Esophagus (tissue), 2 donors: ENCODE data around the gene ARL8A. TPM values are rescaled to one million over a fixed set of nuclear protein-coding genes. Genes with fewer than 3 reads are reported as not detected.
A peak's percentile ranks its signal among the peaks of the same experiment; 100 is the strongest.
"Not testable (repeated sequence)": the region's sequence is repeated elsewhere in the genome, so short reads cannot be mapped to it uniquely, and the experiment has no call there.

ENCODE experiments used
- H3K27ac ChIP-seq, 2 donors: one replicate each; pipeline ENCODE4 v1.5.1; 2013; ENCODE audit warnings: low read depth in 2 of 2, mild to moderate bottlenecking in 2 of 2, inconsistent platforms in 1 of 2, low read length in 1 of 2, moderate library complexity in 1 of 2
- H3K27me3 ChIP-seq, 2 donors: one replicate each; pipeline ENCODE4 v1.6.1; 2013; ENCODE audit warnings: low read length in 2 of 2, control low read depth in 1 of 2, mild to moderate bottlenecking in 1 of 2; ENCODE audit not compliant: insufficient read depth in 2 of 2, control insufficient read depth in 1 of 2
- H3K36me3 ChIP-seq, 2 donors: one replicate each; pipeline ENCODE4 v1.6.1; 2013; ENCODE audit warnings: low read length in 1 of 2; ENCODE audit not compliant: control insufficient read depth in 2 of 2, insufficient read depth in 2 of 2
- H3K4me1 ChIP-seq, 2 donors: one replicate each; pipeline ENCODE4 v1.6.1; 2013; ENCODE audit warnings: low read length in 1 of 2; ENCODE audit not compliant: control insufficient read depth in 2 of 2, insufficient read depth in 2 of 2
- H3K4me3 ChIP-seq, 2 donors: one replicate each; pipeline ENCODE4 v1.5.1; 2013; ENCODE audit warnings: low read length in 2 of 2, mild to moderate bottlenecking in 2 of 2, low read depth in 1 of 2, moderate library complexity in 1 of 2
- H3K9me3 ChIP-seq, 2 donors: one replicate each; pipeline ENCODE4 v1.6.1; 2013; ENCODE audit warnings: mild to moderate bottlenecking in 2 of 2, low read depth in 1 of 2, low read length in 1 of 2, moderate library complexity in 1 of 2; ENCODE audit not compliant: control insufficient read depth in 2 of 2, insufficient read depth in 1 of 2
- WGBS, 2 donors: extraction: QIAGEN DNeasy Blood & Tissue Kit; methylation state at CpG; one replicate each; pipeline ENCODE4 v1.1.7; 2013; 5-methylcytosine and 5-hydroxymethylcytosine counted together
- polyA plus RNA-seq, 2 donors: library from polyadenylated mRNA; stranded (reverse); fragments of 200-250 nt; gene quantifications; one replicate each; pipeline ENCODE4 v1.2.3, GENCODE V29; 2013
- donor health status: healthy with polysubstance abuse.
- donor health status: Bipolar disorder and iron deficiency.

The ARL8A gene
- polyA plus RNA-seq, 2 donors = 18.3 to 18.6 TPM

GRCh38 chr1:202143011-202143767 lies 1.3 kb downstream of the ARL8A start:
- Histone ChIP-seq H3K9me3 (no peaks in the 10 kb centered on the region), H3K4me1 (peaks cover 0 to 8% of the 10 kb centered on the region in 2 donors), H3K4me3 (peak overlapping the region; percentile 89 to 94), H3K27ac (peak overlapping the region; percentile 72 to 89), H3K36me3 (peaks cover 0 to 2% of the 10 kb centered on the region in 2 donors), H3K27me3 (no peaks in the 10 kb centered on the region)
- WGBS, 2 donors = 5 to 10% methylated on average over 17 of the region's 17 CpGs

GRCh38 chr1:202141468-202141867 lies 3.1 kb downstream of the ARL8A start:
- H3K27me3 ChIP-seq, H3K4me1 ChIP-seq, H3K27ac ChIP-seq, H3K9me3 ChIP-seq, H3K4me3 ChIP-seq: not testable (repeated sequence)
- 86 to 89% methylated on average over 3 of the region's 3 CpGs for WGBS, 2 donors
- H3K36me3 ChIP-seq = peaks cover 3 to 11% of the 10 kb centered on the region in 2 donors

GRCh38 chr1:202140833-202141232 lies 3.7 kb downstream of the ARL8A start:
- Histone ChIP-seq H3K36me3 (peaks cover 3 to 14% of the 10 kb centered on the region in 2 donors), H3K27me3 (no peaks in the 10 kb centered on the region), H3K4me3 (no peak overlapping the region), H3K4me1 (peaks cover 0 to 8% of the 10 kb centered on the region in 2 donors), H3K27ac (no peak overlapping the region), H3K9me3 (no peaks in the 10 kb centered on the region)
- WGBS, 2 donors = 86% methylated on average over 4 of the region's 4 CpGs

GRCh38 chr1:202135221-202135721 lies 9.3 kb downstream of the ARL8A start:
- Histone ChIP-seq H3K4me1 (peaks cover 6 to 23% of the 10 kb centered on the region in 2 donors), H3K36me3 (peaks cover 9 to 32% of the 10 kb centered on the region in 2 donors), H3K9me3 (no peaks in the 10 kb centered on the region), H3K4me3 (no peak overlapping the region), H3K27ac (peak overlapping the region; percentile 15 to 48), H3K27me3 (no peaks in the 10 kb centered on the region)
- WGBS, 2 donors = 29 to 32% methylated on average over 14 to 15 of the region's 15 CpGs

- 62 to 71% methylated on average over 13 of the region's 13 CpGs for WGBS, 2 donors
- Histone ChIP-seq H3K27ac (peak overlapping the region; percentile 15 to 48), H3K4me1 (peaks cover 8 to 27% of the 10 kb centered on the region in 2 donors), H3K9me3 (no peaks in the 10 kb centered on the region), H3K4me3 (no peak overlapping the region), H3K27me3 (no peaks in the 10 kb centered on the region), H3K36me3 (peaks cover 9 to 32% of the 10 kb centered on the region in 2 donors)
These were observed 9.8 kb downstream of the ARL8A start for GRCh38 chr1:202134645-202135172.

GRCh38 chr1:202133989-202134388 lies 10.5 kb downstream of the ARL8A start:
- no peak overlapping the region for H3K4me3 ChIP-seq
- 79 to 92% methylated on average over 5 of the region's 5 CpGs for WGBS, 2 donors
- H3K4me1 ChIP-seq = peaks cover 8 to 27% of the 10 kb centered on the region in 2 donors
- H3K9me3 ChIP-seq = no peaks in the 10 kb centered on the region
- no peaks in the 10 kb centered on the region for H3K27me3 ChIP-seq
- H3K36me3 ChIP-seq = peaks cover 9 to 32% of the 10 kb centered on the region in 2 donors
- peak overlapping the region; percentile 27 to 53 for H3K27ac ChIP-seq

GRCh38 chr1:202133496-202133895 lies 11.0 kb downstream of the ARL8A start:
- H3K36me3 ChIP-seq = peaks cover 9 to 32% of the 10 kb centered on the region in 2 donors
- H3K4me1 ChIP-seq = peaks cover 8 to 27% of the 10 kb centered on the region in 2 donors
- H3K27me3 ChIP-seq = no peaks in the 10 kb centered on the region
- H3K9me3 ChIP-seq = no peaks in the 10 kb centered on the region
- peak overlapping the region; percentile 27 to 53 for H3K27ac ChIP-seq
- WGBS, 2 donors = 46 to 47% methylated on average over 5 to 8 of the region's 8 CpGs
- no peak overlapping the region for H3K4me3 ChIP-seq

- Histone ChIP-seq H3K36me3 (peaks cover 9 to 28% of the 10 kb centered on the region in 2 donors), H3K27ac (peak overlapping the region; percentile 93 to 94), H3K4me3 (no peak overlapping the region), H3K4me1 (peaks cover 8 to 27% of the 10 kb centered on the region in 2 donors), H3K27me3 (no peaks in the 10 kb centered on the region), H3K9me3 (no peaks in the 10 kb centered on the region)
- 47 to 65% methylated on average over 14 of the region's 14 CpGs for WGBS, 2 donors
These were observed 11.5 kb downstream of the ARL8A start for GRCh38 chr1:202133001-202133400.

- peaks cover 8 to 27% of the 10 kb centered on the region in 2 donors for H3K4me1 ChIP-seq
- 31 to 53% methylated on average over 12 of the region's 12 CpGs for WGBS, 2 donors
- peak overlapping the region; percentile 93 to 94 for H3K27ac ChIP-seq
- H3K9me3 ChIP-seq = no peaks in the 10 kb centered on the region
- H3K4me3 ChIP-seq = no peak overlapping the region
- H3K27me3 ChIP-seq = no peaks in the 10 kb centered on the region
- H3K36me3 ChIP-seq = peaks cover 6 to 24% of the 10 kb centered on the region in 2 donors
These were observed 12.3 kb downstream of the ARL8A start for GRCh38 chr1:202131956-202132821.
